GM23248 (cell line): Measurements from ENCODE around the gene TTC13.

Experiments used
- EZH2 ChIP-seq: fragments of 200-600 bp; sonication (generic); IDR thresholded peaks from 2 replicates; pipeline ENCODE4 v1.6.1; 2018; ENCODE audit warnings: antibody characterized with exemption, mild to moderate bottlenecking; ENCODE audit not compliant: insufficient read depth, poor library complexity, severe bottlenecking
- EZH2phosphoT487 ChIP-seq: fragments of 200-600 bp; sonication (generic); IDR thresholded peaks from 2 replicates; pipeline ENCODE4 v1.6.1; 2018; ENCODE audit warnings: antibody characterized with exemption, moderate library complexity, mild to moderate bottlenecking, low read depth; ENCODE audit not compliant: insufficient read depth

GRCh38 chr1:230898748-230899147 lies 79.9 kb downstream of the TTC13 start:
- TF ChIP-seq EZH2phosphoT487 (no peak), EZH2 (no peak)
